SHP77 (cell line): Measurements from ENCODE around the gene APH1A.
"Not testable (repeated sequence)": the region's sequence is repeated elsewhere in the genome, so short reads cannot be mapped to it uniquely, and the experiment has no call there.

ENCODE experiments used
- DNase-seq, 2 experiments: peaks; one replicate each; lab custom pipeline; 2025; lab: John Stamatoyannopoulos, UW

The APH1A gene

DNA sequence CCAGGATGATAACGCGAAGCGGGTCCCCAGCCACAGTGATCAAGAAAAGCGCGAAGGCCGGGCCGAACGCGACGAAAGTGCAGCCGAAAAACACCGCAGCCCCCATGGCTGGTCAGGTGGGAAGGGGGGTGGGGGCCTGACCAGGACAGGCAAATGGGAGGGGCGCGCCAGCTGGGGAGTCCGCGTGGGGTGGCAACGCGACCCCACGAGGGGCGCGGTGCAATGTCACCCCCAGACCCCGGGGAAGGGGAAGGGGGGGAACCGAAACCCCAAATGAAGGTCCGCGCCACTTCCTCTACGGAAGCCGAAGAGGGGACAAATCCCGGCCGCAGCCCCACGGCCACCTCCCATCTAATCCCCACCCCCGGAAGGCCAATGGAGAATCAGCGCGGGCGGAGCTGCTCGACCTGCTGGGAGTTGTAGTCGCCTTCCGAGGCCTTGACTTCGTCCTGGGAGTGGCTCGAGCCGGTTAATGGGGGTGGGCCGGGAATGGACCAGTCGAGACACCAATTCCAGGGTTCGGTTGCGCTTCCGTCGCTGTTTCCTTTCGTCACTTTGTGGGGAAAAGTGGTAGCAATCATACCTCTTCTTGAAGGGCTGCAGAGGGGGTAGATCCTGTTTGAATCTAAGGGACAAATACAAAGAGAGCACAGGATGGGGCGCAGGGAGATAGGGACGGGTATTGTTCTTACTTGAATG lies at the start of gene APH1A:
APH1A (minus strand) TSS at position 312 of the 699 bp plus-strand sequence; CDS start at position 106, 206 bp downstream.
- DNase-seq = peak; percentile 100

DNA sequence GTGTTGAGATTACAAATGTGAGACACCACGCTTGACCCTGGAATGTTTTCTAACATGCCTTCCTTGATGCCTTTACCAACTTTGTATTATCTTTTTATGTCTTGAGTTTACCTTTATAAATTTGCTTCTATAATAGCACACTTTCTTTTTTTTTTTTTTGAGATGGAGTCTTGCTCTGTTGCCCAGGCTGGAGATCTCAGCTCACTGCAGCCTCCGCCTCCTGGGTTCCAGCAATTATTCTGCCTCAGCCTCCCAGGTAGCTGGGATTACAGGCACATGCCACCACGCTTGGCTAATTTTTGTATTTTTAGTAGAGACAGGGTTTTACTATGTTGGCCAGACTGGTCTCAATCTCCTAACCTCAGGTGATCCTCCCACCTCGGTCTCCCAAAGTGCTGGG lies 45.9 kb upstream of the APH1A start:
- not testable (repeated sequence) for DNase-seq

DNA sequence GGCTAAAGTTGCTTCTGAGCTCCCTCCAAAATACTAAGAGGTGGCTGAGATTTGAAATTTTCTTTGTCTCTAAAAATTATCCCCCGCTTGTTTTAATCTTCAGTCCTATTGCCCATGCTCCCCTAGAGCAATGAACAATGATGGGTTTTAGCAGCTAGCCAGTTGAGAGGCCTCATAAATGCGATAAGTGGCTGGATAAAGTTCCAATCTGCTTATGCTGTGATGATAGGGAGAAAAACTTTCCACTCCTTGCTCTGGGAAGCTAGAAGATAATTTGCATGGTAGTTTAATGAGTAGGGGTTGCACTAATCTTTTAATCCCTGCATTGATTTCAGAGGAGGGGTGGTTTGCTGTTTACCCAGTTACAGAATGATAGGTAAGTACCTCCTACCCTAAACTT lies 42.9 kb upstream of the APH1A start:
- DNase-seq = no peak

DNA sequence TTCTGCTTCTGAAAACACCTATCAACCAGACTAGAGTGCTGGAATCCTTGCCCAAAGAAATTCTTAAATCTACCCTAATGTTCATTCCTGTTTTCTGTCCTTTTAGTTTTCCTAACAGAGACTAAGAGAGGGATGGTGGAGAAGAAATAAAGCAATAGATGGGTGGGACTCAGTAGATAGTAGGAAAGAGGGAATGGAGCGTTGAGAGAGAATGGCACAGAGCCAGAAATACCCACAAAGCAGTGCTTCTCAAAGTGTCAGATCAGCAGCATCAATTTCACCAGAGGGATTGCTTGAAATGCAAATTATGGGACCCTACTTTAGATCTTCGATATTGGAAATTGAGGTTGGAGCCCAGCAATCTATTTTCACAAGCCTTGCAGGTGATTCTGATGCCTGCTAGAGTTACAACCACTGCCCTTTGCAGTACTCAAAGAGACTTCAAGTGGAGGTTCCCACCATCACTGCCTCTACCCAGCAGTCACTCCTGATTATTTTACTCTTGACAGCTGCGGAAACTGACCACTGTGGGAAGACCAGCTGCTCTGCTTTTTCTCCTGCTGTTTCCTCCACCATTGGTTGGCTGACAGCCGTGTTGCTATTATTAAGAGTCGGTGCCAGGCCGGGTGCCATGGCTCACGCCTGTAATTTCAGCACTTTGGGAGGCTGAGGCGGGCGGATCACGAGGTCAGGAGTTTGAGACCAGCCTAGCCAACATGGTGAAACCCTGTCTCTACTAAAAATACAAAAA lies 41.1 kb upstream of the APH1A start:
- DNase-seq = peak; percentile 74 to 80

GRCh38 chr1:150308585-150308984 lies 39.8 kb upstream of the APH1A start:
- DNase-seq = not testable (repeated sequence)

DNA sequence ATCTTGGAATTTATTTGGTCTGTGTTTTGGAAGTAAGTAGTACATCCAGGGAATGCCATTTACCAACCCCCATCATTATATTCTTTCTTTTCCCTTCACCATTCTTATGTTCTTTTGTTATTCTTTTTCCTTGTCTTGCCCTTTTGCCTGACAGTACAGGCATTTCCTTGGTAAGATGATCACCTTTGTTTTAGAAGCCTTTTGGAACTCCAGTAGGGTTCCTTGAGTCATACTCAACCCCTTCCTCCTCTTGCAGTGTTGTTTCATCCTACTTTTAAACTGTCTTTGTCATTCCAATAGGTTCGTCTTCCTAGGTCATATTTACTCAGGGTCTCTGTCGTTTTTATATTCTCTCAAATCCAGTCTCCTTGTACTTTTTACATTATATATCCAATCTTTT lies 34.1 kb upstream of the APH1A start:
- DNase-seq = no peak

DNA sequence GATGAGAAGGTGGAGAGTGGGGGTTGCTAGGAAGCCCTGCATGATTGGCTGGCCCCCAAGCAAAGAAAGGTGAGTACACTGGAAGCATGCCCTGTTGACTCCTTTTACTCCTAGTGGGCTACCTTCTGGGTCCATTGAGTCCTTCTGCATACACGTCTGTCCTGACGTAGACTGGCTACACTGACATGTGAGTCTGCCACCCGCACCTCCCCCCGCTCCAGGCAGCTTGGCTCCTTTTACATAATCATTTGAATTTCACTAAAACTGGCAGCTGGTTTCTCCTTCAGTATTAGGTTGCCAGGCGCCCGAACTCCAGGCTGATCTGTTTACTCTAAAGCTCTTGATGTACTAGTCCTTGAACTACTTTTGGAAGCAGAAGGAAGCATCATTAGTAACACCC lies 33.5 kb upstream of the APH1A start:
- DNase-seq = no peak

DNA sequence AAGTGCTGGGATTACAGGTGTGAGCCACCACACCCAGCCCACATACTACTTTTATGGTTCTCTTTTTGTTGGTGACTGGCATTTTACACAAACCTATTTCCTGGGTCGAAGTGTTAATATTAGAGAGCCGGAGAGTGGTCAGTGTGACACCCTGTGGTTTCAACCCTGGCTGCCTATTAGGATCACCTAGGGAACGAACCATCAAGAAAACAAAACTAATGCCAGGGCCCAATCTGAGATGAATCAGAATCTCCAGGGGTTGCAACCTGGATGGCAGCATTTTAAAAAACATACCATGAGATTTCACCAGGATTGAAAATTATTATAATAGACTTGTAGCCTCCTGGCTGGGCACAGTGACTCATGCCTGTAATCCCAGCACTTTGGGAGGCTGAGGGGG lies 30.9 kb upstream of the APH1A start:
- no peak for DNase-seq

DNA sequence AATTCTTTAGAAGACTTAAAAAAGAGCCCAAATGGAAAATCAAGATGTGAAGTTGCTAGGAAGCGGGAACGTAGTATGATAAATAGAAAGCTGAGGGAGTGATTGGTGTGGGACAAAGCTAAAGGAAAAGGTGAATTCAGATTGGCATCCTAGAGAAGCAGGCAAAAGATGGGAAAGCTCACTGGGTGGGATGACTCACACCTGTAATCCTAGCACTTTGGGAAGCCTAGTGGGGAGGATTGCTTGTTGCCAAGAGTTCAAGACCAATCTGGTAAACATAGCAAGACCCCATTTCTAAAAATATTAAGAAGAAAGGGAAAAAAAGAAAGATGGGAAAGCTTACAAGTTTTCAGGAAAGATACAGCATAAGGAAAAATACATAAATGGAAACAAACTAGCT lies 26.7 kb upstream of the APH1A start:
- no peak for DNase-seq

DNA sequence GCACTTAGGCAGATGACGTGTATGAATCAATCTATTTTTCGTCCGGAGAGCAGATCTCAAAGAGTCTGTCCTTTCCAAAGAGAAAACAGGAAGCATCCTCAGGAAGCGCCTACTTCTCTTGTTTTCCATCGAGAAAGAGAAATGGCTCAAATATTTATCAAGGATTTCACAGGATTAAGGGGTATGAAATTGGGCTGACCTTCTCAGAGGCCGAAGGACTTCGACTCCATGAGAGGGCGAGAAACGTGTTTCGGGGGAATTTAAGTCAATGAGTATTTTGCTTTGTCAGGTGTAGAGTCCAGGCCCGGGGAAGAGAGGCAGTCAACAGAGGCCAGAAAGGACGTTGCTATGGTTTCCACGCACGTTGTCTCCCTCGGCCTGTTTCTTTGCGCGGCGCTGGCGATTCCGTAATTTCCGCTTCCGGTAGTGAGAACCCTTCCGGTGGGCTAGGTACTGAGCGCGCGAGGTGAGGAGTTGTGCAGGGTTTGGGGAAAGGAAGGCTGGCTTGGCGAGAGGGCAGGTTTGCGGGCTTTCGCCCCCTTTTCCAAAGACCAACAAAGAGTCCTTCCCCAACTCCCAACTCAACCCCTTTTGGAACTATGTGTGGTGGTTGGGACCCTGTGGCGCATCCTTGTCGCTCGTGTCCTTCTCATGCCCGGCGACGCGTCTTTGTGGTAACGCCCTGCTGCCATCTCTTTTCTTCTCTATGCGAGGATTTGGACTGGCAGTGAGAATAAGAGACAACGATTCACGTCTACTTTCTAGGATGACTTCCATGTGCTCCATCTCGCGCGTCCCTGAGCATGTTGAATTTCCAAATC lies 24.8 kb upstream of the APH1A start, which contains the start of gene MRPS21:
MRPS21 (plus strand) TSS at position 429 of the 821 bp plus-strand sequence. CDS start 506 bp downstream, outside the sequence.
- DNase-seq = peak; percentile 100

GRCh38 chr1:150288822-150289221 lies 20.0 kb upstream of the APH1A start:
- DNase-seq = no peak

DNA sequence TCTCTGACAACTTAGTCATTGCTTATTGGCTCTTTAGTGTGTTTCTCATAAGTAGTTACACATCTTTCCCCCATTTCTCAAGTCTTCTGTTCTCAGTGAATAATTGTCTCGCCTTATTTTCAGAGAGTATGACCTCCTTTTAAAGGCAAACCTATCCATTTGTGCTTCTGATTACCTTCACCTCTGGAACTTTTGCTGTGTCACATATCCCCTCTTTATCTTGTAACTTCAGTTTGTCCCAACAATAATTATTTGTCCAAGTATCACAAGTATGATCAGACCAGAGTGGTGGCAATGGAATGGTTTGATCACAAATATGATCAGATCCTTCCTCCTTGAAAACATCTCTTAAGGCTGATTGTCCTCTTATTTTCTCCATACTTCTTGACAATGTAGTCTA lies 19.6 kb upstream of the APH1A start:
- DNase-seq = no peak

GRCh38 chr1:150283260-150283659 lies 14.4 kb upstream of the APH1A start:
- no peak for DNase-seq

GRCh38 chr1:150282558-150282958 lies 13.7 kb upstream of the APH1A start:
- DNase-seq = peak in 1 of 2 experiments; percentile 82

DNA sequence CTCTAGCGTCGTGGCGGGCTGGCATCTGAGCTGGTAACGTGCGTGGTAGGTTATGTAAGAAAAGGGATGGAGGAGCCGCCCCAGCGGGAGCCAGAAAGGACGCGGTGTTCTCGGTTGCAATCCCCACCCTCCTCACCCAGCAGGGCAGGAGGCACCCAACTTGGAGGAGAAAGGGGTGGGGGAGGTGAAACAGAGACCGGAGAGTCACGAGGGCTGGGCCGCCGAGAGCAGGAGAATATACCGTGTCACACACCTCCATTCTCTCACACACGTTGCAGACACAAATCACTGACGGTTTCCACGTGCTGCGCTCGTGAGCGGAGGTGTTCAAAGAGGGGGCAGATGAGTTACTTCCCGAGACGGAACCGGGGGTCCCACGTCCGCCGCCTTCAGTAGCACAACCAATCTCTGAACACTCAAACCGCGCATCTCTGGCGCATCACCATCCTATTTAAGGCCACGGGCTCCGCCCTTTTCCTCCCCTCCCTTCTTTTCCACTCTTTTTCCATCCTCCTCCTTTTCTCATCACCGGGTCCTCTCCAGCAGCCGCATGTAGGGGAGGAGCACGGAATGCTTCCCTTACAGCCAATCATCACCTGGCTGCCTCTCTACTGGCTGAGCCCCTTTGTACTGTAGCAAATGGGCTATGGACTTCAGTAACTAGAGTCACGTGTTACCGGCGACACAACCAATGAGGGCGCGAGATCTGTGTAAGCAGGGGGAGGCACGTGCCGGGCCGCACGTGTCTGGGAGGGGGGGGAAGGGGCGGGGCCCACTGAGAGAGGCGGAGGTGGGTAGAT lies 13.1 kb upstream of the APH1A start, which contains the start of gene CIART:
CIART (plus strand) TSS at position 797 of the 800 bp plus-strand sequence. CDS start 714 bp downstream, outside the sequence.
- DNase-seq = peak; percentile 100

DNA sequence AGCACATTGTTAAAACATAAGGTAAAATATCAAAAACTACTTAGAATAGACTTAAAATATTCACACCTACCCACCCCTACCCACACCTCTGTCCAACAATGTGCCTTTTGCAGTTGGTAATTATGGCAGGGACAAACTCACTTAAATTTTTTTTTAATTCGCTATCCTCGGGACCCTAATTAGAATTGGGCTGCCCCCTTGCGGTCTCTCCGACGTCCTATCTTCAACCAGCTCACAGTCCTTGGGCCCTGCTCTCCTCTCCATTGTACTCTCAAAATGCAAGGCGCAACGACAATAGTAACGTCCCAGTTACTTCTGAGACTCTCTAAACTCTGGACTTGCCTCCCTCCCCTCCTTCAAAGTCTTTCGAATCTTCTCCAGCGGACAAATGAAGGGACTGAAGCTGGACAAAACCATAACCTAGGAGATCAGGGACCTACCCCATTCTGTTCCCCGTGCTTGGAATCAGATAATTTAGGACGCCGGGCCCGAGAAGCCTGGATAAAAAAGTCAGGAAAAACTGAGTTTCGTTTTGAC lies 12.5 kb upstream of the APH1A start:
- DNase-seq = peak; percentile 84 to 88

- no peak for DNase-seq
Measured at GRCh38 chr1:150280138-150280707, 11.4 kb upstream of the APH1A start.

DNA sequence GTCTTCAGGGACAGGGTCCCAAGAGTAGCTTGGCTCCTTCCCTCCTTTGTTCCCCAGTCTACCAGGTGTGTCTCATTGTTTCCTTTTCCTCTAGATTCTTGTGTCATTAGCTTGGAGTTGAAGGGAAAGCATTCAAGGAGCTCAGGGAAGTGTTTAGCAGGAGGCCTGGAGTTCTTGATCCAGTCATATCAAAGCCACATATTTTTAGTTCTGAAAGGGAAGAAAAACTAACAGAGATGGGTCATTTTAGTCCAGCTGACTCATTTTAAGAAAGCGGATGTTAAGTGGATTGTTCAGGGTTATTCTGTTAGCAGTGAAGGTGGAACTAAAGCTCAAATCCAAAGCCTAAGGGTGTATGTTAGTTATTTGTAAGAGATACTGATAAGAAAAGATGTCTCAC lies 4.5 kb upstream of the APH1A start:
- DNase-seq = no peak

DNA sequence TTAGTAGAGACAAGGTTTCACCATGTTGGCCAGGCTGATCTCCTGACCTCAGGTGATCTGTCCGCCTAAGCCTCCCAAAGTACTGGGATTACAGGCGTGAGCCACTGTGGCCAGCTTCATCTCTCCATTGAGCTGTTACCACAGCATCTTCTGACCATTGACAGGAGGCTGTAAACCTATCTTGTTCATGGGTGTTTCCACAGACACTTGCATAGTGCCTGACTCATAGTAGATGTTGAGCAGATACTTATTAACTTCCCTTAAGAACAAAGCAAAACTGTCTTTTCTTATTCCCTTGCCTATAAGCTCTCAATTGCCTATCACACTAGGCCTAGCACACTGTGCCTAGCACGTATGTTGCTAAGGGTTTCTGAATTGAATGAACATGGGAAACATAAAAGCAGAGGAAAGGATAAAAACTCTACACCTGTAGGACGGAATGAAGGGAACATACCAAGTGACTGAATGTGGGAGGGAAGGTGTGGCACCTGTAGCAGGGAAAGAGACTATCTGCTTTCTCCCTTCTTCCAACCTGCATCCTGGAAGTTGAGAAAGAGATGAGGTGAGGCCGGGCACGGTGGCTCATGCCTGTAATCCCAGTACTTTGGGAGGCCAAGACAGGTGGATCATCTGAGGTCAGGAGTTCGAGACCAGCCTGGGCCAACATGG lies 2.6 kb upstream of the APH1A start:
- no peak for DNase-seq

DNA sequence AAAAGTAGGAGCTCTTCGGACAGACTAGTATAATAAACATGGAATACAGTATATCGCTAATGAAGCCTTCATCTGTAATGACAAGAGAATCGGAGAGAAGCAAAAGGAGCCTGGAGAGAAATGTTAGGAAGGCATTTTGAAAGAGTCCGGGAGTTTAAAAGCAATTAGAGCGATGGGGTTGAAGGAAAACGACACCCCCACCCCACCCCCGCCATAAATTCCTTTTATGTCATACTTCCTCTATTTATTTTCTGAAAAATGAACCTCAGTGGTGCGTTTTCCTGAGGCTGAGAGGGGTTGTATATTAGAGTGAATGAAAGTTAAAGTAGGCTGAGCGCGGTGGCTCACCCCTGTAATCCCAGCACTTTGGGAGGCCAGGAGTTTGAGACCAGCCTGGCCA lies 635 bp upstream of the APH1A start:
- DNase-seq = no peak
